ENCODE results near the gene CPNE6.

DNA sequence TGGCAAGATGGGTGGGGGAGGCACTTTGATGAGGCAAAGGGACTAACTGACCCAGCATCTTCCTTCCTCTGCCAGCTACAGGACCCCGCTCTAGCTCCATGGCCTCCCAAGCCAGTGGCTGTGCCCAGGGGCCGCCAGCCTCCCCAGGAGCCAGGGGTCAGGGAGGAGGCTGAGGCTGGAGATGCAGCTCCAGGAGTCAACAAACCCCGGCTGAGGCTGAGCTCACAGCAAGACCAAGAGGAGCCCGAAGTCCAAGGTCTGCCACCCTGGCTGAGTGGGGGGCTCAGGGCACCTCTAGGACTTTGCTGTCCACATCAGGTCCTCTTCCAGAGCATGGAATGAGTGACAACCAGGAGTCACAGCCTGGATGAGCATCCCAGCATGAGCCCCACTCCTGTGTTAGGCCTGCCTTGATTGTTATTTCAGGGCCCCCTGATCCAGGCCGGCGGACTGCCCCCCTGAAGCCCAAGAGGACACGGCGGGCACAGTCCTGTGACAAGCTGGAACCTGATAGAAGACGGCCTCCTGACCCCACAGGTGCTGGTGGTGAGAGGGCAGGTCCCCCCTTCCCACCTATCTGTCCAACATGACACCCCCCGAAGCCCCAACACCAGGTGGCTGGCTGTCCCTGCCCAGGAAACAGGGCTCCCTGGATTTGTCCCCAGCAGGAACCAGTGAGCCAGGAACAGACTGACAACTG is 2.5 kb upstream of the CPNE6 start:
- TF ChIP-seq CTCF (conservative IDR thresholded peaks at IDR 0.05): no peak
- TF ChIP-seq EZH2 (IDR thresholded peaks at IDR 0.05; ENCODE audit: low read depth): no peak
